Loucy (cell line): ENCODE measurements around the gene TAGLN3.

ENCODE experiments used
- EZH2phosphoT487 ChIP-seq: fragments of 200-600 bp; IDR thresholded peaks from 2 replicates; pipeline ENCODE4 v1.6.1; 2018; ENCODE audit warnings: antibody characterized with exemption, mild to moderate bottlenecking, moderate library complexity, borderline replicate concordance
- TF ChIP-seq, protein P1 (sequence below): fragments of 200-600 bp; sonication (generic); conservative IDR thresholded peaks from 2 replicates; pipeline ENCODE4 v1.5.1; 2014; ENCODE audit warnings: mild to moderate bottlenecking, antibody characterized with exemption, low read length

DNA sequence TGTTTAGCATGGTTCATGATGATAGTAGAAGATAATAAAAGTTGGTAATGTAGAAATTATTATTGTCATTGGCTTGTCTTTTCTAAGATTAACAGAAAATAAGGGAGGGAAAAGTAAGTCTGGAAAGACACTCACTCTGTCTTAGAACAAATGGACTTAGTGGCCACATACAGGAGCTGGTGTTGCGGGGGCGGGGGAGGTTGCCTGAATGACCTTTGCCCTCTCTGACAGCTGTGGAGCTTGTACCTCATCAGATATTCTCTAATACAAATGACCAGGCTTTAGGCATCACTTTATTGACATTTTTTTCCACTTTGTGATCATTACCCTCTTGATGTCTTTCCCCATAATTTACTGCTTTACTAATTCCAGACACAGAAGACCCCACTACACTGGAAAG, 5.9 kb downstream of the TAGLN3 start:
- TF ChIP-seq, protein P1, sequence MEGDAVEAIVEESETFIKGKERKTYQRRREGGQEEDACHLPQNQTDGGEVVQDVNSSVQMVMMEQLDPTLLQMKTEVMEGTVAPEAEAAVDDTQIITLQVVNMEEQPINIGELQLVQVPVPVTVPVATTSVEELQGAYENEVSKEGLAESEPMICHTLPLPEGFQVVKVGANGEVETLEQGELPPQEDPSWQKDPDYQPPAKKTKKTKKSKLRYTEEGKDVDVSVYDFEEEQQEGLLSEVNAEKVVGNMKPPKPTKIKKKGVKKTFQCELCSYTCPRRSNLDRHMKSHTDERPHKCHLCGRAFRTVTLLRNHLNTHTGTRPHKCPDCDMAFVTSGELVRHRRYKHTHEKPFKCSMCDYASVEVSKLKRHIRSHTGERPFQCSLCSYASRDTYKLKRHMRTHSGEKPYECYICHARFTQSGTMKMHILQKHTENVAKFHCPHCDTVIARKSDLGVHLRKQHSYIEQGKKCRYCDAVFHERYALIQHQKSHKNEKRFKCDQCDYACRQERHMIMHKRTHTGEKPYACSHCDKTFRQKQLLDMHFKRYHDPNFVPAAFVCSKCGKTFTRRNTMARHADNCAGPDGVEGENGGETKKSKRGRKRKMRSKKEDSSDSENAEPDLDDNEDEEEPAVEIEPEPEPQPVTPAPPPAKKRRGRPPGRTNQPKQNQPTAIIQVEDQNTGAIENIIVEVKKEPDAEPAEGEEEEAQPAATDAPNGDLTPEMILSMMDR, result no peak
- TF ChIP-seq EZH2phosphoT487, result no peak
